Measurements from ENCODE around the gene ASXL1.

The ASXL1 gene

DNA sequence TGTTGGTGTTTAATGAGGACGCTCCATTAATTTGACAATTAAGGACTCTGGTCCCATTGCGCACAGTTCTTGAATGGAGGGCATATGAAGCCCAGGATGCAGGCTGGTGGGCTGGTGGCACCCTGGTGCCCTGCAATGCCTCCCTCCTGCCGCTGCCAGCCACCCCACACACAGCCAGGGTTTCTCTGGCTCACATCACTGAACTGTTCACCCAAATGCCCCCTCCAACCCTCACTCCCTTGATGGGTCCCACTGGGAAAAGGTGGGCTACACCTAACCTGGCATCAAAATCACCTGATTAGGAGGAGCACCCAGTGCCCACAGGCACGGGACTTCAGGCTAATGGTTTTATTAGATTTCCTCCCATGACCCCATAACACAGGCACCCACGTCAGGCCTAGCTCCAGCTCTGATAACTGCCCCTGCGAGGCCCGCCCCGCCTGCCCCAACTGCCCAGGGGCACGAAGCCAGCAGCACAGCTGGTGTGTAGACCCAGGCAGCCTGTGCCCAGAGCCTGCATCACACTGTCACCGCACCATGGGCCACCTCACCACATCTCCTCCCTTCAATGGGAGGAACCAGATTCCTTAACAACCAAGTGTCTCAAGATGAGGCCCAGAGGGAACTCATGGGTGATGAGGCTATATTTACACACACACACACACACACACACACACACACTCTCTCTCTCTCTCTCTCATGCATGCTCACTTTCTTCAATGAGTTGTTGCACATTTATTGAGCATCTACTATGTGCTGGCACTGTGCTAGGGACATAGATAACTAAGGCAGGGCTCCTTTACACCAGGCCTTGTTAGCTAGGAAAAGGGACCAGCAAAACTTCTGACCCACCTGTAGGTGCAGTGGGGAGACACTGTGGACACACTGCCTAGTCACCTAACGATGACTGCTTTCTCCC lies 119.7 kb downstream of the ASXL1 start:
- peak in 12 of 56 donors; percentile 13 to 60 (median 28) for DNase-seq

DNA sequence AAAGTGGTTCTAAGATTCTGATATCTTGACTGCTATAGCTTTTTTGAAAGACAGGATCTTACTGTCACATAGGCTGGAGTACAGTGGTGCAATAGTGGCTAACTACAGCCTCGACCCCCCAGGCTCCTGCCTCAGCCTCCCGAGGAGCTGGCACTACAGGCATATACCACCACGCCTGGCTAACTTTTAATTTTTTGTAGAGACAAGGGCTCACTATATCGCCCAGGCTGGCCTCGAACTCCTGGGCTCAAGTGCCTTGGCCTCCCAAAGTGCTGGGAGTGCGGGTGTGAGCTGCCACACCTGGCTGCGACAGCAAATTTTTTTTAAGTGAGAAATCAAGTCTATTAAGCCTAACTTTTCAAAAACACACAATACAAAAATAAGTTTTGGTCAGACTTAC lies 120.4 kb downstream of the ASXL1 start:
- no peak for DNase-seq

DNA sequence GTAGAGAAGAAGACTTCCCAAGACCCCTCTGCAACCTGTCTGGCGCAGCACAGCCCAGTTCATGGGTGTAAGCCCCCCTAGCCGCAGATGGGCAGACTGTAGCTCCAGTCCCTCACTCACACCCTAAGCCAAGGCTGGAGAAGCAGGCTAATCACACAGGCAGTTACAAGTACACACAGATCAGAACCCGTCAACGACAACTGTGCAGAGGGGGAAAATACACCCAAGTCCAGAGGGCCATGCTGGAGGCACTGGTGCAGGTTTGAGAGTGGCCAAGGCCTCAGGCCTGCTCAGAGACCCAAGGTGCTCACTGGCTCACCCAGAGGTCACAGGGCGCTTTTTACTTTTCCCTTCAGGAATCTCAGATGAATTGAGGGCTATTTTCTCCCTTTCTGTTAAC lies 120.9 kb downstream of the ASXL1 start:
- no peak for DNase-seq

DNA sequence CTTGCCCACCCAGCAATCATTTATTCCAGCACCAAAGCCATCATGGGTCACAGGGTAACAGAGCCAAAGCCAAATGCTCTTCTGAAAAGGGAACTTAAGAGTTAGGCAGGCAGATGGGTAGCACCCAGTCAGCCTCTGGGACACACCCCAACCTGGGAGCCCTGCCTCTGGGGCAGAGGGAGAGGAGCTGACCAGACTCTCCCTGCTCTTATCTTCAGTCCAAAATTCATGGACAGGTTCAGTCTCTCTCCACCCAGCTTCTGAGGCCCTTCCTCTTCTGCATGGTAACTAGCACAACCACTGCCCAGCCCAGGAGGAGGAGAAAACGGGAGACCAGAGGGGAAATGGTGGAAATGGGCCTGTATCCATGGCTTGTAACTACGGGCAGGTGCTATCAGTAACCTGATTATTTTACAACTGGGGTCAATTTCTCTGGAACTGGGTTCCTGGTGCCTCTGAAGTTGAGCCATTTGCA lies 121.6 kb downstream of the ASXL1 start:
- no peak for DNase-seq

DNA sequence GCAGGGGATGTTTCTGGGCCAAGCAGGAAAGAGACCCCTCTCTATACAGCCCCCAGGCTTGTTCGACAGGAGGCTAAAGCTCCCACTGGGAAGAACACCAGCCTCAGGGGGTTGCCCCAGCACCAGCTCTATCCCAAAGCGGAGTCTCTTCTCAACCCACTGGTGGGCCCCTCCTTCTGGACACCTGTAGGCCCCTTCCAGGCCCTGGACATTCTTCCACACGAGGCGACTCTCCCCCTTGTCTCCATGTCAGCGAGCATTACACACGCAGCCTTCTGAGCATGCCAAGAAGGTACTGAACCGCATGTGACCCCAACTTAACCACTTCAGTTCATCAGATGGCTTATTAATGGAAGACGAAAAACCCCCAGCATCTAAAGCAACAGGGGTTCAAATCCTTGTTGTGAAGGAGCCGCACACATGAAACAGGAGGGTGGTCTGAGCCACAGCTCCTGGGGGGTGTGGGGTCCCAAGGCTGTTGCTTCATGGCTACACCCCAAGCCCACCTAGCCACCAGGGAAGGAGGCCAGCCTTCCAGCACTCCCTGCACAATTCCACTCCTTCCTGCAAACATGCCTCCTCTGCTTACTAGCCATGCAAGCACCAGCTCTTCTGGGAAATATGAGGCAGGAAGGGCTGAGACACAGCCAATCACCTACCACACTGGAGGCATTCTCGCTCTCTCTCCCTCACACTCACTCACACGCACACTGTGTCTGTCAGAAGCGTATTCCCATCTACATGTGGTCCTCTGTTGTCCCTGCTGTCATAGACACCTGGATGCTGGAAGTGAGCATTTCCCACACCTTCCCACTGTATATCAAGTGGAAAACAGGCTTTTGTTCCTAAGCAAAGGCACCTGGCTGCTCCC lies 122.5 kb downstream of the ASXL1 start:
- no peak for DNase-seq

DNA sequence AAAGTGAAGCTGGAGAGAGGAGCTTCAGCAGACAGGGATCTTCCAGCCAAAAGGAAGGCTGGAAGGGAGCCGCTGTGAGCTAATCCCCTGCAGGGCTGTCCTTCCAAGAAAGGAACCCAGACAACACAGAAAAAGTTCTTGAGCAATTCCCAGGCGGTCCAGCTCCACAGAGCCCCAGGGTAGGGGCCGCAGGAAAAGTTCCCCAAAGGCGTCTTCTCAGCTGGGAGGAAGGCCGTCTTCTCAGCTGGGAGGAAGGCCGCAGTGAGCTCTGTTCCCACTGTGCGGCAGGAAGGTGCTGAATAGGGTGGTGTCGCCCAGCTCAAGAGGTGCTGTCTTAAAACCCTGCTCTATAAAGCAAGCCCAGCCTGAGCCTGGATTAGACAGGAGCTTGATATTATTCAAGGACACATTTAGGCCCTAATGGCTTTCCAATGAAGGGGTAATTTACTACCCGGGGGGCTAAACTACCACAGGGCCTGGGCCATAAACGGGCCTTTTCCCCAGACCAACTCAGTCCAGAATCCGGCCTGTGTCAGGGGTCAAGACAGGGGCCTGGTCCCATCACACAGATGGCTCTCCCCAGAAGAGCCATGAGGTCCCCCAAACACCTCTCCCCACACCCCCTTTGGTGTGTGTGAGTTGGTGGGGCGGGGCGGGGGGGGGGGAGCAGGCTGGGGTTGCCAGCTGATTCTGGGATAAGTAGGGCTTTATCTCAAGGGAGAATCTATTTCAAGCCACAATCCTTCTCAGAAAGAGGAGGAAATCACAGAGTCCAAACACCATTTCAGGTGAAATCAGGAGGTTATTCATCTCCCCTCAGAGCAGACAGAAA lies 123.4 kb downstream of the ASXL1 start:
- peak in 3 of 56 donors; percentile 23 to 47 (median 31) for DNase-seq

DNA sequence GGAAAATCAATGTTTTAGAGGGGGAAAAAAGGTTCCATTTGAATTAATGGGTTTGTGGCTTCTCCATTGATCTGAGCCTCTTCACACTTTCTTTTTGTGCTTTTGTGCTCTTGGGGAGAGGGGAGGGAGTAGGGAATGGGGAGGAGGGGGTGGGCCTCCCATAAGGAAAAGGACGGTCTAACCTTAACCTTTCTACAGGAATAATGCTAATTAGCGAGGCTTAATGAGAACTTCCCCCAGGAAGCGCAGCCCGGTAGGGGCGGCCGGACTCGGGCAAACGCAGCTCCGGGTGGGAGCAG lies 124.0 kb downstream of the ASXL1 start:
- no peak for DNase-seq

DNA sequence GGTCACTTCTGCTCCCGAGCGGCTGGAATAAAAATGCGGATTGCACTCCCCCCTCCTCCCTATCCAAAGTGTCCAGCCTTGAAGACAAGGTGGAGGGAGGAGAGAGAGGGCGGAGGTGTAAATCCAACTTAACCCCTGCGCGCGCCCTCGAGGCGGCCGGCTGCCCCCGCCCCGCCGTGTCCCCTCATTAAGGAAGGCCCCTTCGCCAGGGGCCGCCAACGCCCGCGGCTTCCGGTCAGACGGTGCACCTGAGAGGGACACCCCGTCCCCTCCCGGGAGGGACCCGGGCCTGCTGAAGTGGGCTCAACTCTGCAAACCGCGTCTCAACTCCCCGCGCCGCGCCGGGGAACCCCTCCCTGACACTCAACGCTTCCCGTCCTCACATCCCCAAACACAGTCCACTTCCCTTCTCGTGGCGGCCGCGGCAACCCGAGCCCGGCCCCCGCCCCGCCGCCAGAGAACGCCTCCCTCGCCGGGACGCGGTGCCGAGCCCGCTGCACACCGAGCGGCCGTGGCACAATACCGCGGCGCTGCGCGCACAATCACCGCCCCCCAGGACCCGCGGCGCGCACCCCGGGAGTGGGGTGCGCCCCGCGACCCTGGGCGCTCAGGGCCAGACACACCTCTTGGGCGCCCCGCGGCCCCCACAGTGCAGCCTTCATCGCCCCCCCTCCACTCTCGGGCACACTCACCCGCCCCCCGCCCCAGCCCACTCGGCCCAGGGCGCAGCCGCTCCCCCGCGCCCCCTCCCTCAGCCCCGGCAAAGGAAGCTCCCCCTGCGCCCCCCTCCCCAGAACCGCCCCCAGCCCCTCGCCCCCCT lies 124.5 kb downstream of the ASXL1 start:
- DNase-seq, result peak in 9 of 56 donors; percentile 20 to 57 (median 41)

DNA sequence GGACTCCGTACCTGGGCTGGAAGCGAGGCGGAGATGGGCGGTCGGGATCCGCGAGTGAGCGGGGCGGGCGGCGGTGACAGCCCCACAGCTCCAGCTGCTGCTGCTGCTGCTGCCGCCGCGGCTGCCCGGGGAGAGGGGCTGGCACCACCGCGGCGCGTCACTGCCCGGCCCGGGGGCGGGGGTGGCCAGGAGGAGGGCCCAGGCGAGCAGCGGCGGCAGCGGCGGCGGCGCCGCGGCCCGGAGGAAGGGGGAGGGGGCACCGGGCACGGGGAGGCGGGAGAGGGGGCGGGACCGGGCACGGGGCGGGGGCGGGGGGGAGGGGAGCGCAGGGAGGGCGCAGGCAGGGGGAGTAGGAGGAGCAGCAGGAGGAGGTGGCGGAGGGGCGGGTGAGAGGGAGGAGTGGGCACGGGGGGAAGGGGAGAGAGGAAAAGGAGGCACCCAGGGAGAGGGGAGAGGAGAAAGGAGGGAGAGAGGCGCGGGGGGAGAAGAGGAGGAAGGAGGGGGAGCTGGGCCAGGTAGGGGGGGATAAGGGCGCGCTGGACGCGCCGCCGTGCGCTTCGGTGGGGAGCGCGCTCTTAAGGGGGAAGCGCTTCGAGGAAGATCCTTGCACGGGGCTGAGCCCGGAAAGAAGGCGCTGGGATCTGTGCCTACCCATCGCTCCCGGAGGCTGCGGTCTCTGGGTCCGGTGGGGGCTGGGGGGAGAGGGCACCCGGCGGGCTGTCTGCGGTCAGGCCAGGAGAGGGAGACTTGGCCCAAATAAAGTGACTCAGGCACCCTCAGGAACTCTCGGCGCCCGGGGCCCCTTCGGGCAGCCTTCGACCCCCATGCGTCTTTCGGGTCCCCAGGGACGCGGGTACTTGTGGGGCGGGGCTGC lies 125.5 kb downstream of the ASXL1 start:
- DNase-seq, result peak in 52 of 56 donors; percentile 32 to 92 (median 74)

DNA sequence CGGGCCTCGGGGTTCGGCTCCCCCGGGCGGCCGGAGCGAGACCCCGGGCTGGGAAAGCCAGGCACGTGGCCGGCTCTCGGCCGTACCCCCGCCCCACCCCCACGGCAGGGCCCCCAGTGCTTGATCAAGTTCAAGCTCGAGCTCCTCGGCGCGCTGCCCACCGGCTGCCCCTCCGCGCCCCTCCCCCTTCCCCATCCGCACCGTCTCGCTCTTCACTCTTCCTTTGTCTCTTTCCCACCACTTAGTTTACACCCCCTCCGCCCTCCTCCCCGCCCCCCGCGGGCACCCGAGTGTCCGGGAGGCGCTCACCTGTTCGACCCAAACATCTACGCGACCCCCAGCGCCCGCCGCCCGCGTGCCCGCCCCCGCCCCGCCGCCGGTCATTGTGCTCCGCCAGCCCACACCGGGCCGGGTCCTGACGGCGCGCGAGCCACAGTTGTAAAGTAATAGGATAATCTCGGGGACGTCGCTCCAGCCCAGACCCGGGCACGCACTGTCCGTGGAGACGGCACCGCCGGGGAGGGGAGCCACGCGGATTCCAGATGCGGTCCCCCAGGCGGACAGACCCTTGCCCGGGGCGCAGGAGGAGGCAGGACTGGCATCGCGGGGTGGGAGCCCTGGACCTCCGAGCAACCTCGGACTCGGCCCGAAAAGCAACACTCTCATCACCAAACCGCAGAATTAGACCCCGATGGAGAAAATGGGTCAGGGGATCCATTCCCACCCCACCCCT lies 126.3 kb downstream of the ASXL1 start:
- peak in 19 of 56 donors; percentile 23 to 75 (median 49) for DNase-seq

DNA sequence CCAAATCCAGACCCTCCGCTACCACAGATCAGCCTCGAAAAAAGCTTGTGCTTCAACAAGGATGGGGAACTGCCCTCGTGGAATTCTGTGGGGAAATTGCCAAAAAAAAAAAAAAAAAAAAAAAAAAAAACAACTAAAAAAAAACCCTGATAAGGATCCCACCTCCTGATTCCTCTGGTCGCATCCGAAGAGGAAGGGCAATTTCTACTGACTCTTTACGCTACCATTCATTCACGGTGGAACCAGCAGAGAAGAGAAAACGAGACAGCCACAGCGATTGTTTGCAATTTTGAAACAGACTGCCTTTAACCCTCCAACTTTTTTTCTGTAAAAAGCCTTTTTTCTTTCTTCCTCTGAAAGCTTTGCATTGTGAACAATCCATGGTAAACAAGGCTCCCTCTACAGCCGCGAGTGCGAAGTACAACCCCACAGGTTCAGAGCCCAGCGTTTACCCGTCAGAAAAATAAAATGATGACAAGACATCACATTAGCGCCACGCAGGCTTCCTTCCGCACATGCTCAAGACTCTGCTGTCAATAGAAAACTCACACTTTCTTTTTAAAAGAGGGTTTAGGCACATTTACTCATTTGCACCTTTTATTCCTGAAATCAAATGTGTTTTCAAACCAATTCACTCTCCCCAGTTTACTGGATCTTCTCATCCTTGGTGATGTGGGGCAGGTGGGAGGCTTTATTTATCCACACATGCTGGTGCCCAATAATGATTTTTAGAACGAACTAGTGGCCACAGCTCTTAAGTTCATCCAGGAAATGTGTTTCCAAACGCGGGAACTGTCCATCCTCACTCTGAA lies 127.0 kb downstream of the ASXL1 start:
- peak in 52 of 56 donors; percentile 25 to 92 (median 68) for DNase-seq

DNA sequence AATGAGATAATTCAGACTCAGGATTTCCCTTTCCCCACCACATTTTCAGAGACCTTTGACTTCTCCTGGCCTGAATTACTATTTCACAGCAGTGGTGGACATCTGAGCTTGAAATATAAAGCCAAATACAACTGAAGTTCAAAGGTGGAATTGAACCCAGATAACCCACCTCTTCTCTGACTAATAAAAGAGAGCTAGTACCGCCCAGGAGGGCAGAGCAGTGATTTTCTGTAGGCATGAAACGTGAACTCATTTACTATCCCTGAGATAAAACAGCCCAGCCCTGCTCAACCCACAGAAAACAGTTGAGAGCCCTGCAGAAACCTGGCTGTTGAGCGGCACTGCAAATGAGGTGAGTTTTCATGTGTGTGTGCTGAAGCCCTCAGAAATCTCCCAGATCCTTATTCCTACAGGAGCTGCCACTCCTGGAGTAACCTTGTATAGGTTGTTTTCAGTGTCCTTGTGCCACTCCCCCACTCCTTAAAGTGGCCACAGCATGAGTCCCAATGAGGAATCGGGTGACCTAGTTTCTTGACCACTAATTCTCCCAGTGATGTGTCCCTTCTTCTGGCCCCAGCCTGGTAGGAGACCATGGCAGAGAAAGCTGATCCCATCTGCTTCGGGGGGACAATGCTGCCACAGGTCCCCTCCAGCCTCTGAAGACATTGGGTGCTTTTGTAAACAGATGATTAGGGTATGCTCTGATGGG lies 127.8 kb downstream of the ASXL1 start:
- no peak for DNase-seq

DNA sequence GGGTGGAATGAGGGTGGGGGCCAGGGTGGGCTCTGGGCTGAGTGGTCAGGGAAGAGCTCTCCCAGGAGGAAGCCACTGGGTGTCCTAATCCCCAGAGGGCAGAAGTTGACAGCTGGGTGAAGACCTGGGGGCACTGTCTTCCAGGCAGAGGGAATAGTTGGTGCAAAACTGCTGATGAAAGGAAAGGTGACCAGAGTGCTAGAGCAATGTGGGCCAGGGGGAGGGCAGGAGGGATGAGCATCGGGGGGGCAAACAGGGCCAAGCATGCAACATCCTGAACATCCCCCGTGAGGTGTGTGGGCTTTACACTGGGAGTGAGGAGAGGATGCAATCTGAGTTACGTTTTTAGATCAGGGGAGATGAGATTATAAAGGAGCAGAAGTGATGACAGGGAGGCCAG lies 129.2 kb downstream of the ASXL1 start:
- no peak for DNase-seq

DNA sequence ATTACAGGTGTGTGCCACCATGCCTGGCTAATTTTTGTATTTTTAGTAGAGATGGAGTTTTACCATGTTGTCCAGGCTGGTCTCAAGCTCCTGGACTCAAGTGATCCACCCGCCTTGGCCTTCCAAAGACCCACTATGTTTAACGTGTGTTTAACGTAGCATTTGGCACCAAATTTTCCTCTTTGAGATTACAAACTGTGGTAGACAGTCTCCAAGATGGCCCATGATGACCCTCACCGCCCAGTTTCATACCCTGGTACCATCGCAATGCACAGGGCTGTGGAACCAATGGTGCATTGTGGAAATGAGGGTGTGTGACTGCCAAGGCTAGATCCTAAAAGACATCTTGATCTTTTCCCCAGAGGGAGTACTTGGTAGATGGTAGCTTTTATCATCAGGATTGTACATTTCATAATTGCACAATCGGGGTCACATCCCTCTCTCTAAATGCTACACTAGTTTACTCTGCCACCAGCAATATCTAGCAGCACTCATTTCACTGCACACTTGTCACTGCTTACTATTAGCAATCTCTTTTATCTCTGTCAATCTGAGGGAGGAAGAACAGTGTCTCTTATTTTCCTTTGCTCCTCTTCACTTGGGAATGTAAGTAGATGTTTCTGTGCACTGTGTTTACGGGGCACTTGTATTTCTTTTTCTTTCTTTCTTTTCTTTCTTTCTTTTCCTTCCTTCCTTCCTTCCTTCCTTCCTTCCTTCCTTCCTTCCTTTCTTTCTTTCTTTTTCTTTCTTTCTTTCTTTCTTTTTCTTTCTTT lies 130.1 kb downstream of the ASXL1 start:
- no peak for DNase-seq

Measured in nucleus accumbens (tissue), 56 donors.